ENCODE data around the gene HVCN1.
"Not testable (repeated sequence)": the region's sequence is repeated elsewhere in the genome, so short reads cannot be mapped to it uniquely, and the experiment has no call there.

GRCh38 chr12:110722892-110723291 lies 34.0 kb upstream of the HVCN1 start:
- not testable (repeated sequence) for TF ChIP-seq CTCF, POLR2A (IDR thresholded peaks at IDR 0.05)
